Measurements from ENCODE around the gene MRTFA.
A peak's percentile ranks its signal among the peaks of the same experiment; 100 is the strongest.

Gene MRTFA

GRCh38 chr22:40482886-40483285 is 153.6 kb downstream of the MRTFA start:
- no peak for DNase-seq

GRCh38 chr22:40482391-40482790 is 154.1 kb downstream of the MRTFA start:
- no peak for DNase-seq

GRCh38 chr22:40480996-40481395 is 155.5 kb downstream of the MRTFA start:
- no peak for DNase-seq

- no peak for DNase-seq
Measured at GRCh38 chr22:40479887-40480538, 156.5 kb downstream of the MRTFA start.

DNA sequence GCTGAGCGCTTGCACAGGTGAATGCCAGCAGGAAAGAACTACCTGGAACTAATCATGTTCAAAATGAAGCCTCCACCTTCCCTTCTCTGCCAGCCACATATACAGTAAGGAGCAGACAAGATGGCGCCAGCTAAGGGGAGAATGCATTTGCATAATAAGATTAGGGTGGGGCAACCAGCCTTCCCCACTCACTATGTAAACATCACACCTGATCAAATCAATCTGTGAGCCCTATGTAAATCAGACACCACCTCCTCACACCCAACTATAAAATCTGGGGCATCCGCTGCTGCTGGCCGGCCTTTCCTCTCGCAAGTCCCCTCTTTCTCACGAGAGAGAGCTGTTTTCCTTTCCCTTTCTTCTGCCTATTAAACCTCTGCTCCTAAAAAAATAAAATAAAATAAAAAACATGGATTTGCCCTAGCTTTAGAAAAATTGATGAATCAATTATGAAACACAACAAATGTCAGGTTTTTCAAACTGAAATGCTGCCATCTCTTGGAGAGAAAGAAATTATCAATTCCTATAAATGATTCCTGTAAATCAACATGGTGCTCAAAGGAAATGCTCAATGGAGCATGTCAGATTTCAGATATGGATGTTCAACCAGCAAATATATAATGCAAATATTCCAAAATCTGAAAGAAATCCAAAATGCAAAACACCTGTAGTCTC is 157.3 kb downstream of the MRTFA start:
- DNase-seq, result no peak

DNA sequence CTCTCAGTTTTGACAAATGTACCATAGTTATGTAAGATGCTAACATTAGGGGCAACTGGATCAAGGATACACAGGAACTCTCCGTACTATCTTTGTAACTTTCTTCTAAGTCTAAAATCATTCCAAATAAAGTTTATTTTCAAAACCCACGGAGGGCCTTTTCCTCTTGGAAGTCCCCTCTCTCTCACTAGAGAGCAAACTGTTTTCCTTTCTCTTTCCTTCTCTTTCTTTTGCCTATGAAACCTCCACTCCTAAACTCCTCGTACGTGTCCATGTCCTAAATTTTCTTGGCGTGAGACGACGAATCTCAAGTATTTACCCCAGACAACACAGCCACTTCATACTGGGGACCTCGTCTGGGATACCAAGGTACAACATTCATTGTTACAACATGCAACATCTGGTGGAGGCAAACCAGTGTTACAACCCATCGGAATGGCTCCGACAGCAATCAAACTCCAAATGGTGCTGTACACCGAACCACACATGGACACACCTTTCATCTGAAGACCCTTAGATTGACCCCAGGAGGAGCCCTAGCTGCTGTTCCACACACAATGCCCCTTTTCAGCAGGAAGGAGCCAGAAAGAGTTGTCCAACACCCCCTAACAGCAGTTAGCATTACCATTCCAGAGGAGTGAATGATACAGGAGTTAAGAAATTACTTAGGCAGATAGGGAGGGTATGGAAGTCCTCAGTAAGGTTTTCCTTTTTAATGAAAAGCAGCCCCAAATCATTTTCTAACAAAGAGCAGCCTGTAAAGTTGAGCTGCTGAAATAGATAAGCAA is 158.0 kb downstream of the MRTFA start:
- no peak for DNase-seq

DNA sequence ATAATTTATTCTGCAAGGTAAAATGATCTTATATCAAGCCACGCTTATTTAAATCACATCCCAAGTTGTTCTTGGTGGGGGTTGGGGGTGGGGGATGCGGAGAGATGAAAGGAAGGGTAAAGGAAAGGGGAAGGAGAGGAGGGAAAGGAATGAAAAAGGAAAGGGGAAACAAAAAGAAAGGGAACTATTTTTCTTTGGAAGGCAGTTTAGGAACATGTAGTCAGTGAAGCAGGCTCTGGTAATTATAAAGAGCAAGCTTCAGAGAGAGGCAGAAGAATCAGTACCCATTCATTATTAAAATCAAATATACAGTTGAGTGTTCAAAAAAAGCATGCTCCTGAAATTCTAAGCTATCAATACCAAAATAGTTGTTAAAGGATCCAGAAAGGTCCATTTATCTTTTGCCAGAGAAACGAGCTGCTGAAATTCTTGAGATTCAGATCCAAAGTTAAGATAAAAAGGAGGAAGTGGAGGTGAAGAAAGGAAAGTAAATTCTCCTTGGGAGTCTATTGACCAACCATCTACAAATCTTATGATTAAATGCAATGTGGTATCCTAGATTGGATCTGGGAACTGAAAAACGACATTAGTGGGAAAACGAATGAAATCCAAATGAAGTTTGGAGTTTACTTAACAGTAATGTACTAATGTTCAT is 158.7 kb downstream of the MRTFA start:
- no peak for DNase-seq

GRCh38 chr22:40476341-40476740 is 160.2 kb downstream of the MRTFA start:
- no peak for DNase-seq

DNA sequence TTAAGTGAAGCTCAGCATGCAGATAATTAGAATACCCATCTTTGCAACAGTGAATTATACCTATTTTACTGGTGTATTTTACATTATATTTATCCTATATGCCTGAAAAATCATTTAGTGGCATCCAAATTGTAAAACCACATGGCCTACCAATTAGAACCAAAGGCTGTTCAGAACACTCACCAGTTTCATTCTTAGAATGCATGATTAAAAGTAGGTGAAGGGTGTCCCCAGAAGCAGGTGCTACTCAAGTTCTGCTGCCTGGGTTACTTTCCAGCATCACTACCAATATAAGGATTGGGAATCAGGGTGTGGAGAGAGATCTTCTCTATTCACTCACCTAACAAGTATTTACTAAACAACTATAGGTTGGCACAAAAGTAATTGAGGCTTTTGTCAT is 162.8 kb downstream of the MRTFA start:
- DNase-seq, result no peak

GRCh38 chr22:40472579-40472978 is 163.9 kb downstream of the MRTFA start:
- no peak for DNase-seq

DNA sequence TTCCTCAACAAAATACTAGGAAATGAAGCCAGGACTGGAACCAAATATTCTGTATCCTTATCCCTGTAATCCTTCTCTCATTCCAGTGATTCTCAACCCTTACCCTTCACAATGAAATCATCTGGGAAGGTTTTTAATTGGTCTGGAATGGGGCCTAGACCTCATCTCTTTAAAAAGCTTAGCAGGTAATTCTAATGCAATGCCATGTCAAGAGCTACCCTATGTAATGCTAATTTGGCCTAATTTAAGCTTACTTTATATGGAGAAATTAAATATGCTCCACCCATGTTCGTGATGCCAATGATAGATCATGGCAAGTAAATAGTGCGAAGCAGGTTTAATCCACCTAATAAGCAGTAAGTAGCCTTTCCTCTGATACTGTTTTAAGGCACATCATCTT is 164.5 kb downstream of the MRTFA start:
- DNase-seq, result no peak

DNA sequence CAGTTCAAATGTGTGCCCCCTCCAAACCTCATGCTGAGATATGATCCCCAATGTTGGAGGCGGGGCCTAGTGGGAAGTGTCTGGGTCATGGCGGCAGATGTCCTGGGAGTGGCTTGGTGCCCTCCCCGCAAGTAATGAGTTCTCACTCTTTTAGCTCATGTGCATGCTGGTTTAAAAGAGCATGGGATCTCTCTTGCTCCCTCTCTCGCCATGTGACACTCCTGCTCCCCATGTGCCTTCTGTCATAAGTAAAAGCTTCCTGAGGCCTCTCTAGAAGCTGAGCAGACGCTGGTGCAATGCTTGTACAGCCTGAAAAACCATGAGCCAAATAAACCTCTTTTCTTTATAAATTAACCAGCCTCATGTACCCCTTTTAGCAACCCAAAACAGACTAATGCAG is 167.3 kb downstream of the MRTFA start:
- DNase-seq, result no peak

DNA sequence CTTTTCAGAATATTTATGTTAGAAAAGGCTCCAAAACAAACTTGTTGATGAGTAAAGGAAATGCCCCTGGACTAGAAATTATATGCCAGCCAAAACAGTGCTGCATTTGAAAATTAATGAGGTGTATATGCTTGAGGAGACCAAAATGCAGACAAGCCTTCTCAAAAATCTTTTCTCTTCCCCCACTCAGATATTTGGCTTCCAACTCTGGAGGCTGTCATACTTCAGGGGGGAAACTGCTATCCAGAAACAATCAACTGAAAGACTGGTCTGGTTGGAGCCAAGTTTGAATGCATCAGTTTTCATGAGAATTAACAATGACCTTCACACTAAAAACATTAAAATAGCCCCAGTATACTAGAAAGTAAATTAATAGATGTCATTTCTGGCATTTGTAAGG is 167.9 kb downstream of the MRTFA start:
- no peak for DNase-seq

GRCh38 chr22:40466976-40467375 is 169.5 kb downstream of the MRTFA start:
- no peak for DNase-seq

DNA sequence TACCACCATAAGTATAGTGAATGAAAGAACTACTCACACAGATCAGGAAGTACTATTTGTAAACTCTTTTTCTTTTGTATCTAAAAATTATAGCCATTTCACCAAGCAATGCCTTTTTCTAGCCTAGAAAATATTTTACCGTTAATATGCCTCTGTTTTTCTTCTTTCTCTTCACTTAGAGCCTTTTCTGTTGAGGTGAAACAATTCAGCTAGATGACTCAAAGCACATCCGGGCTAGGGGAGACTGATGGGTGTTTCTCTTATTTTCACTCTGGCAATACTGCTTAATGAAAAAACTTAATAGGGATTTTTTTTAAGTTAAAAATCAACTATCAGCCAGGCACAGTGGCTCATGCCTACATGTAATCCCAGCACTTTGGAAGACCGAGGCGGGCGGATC is 172.8 kb downstream of the MRTFA start:
- no peak for DNase-seq

GRCh38 chr22:40463017-40463631 is 173.4 kb downstream of the MRTFA start:
- DNase-seq, result peak; percentile 6

DNA sequence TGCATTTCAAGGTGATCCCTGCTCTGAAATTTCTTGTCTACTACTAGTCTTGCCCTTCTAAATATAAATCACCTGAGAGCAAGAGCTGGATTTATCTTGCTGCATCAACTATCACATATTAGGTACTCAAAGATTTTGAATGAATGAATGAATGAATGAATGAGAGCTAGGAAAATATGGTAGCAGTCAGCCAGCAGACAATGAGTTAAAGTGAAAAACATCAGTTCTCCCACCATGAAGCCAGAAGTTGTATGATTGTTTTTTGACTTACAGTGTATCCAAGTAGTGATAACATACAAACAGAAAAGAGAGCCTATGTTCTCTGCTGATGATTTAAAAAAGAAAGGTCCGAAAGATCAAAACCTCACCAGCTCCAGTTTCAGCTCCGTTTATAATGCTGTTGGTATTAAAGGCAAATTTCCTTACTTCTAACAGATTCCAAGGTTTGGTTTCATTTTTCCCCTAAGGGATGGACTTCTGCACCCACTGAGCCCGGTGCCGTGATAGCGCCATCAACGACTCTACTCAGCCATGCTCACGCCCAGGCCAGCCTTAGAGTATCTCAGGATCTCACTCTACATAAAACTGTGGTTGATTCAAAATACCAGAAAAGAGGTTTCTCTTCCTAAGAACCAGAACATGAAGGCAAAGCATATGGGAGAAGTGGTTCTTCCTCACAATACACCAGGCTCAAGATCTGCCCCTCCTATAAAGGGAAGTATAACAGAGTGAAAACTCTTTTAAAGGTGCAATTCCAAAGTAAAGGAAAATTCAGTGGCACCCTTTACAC is 174.1 kb downstream of the MRTFA start:
- no peak for DNase-seq

GRCh38 chr22:40453671-40454070 is 182.8 kb downstream of the MRTFA start:
- no peak for DNase-seq

GRCh38 chr22:40452730-40453487 is 183.6 kb downstream of the MRTFA start:
- DNase-seq, result no peak

DNA sequence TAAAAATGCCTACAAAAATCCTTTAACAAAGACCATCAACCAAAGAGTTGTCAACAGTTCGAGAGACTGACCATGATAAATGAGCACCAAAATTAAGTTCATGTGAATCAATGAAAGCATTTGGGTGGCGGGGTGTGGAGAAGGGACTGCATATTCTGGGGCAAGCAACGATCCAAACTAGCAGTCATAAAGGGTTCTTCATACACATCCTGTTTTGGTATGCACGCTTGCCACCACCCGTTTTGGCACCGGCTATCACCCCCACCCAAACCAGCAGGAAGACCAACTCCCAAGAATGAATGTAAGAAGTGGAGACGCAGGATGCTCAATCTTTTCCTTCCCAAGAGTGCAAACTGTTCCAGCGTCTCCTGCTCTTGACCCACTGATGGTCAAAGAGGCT is 185.3 kb downstream of the MRTFA start:
- DNase-seq, result no peak

- DNase-seq, result no peak
Measured at GRCh38 chr22:40450616-40451015, 185.9 kb downstream of the MRTFA start.

DNA sequence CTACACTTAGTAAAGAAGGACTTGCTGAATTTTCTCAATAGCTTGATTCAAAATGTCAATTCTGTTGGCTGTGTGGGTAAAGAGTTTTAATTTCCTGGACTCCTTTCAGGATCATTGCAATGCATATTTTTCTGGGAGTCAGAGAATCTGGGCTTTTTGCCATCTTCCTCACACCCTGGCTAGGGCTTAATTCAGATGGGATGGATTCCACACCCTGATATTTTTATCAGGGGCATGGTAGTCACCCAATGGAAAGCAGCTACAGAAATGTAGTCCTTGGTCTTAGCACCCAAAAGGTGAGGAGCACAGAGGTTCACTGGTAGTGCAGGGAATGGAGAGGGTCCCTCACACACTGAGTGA is 186.9 kb downstream of the MRTFA start:
- DNase-seq, result no peak

All from NK-92 treated with Interleukin-12 subunit alpha and Interleukin-12 subunit beta, amount 100 ng/mL, for 24 hours (cell line).